Omental fat pad (tissue), 4 donors: ENCODE results near the gene DEDD. TPM values are rescaled to one million over a fixed set of nuclear protein-coding genes. Genes with fewer than 3 reads are reported as not detected.

Experiments
- ATAC-seq: fragments of 150-250 bp; one replicate; pipeline ENCODE4 v1.9.1; 2016; ENCODE audit warnings: mild to moderate bottlenecking, moderate library complexity; ENCODE audit not compliant: low FRiP score
- DNase-seq: peaks from one replicate; pipeline ENCODE4 v3.0.0-alpha.2; 2019; ENCODE audit warnings: low spot score
- total RNA-seq, 4 donors: library from RNA; depleted of rRNA; stranded (reverse); fragments of >200 nt; gene quantifications; one replicate each; pipeline ENCODE4 v1.1.0, GENCODE V29; 2016
- TF ChIP-seq, protein P1 (sequence below), 3 donors: fragments of 450-650 bp; IDR thresholded peaks; one replicate each; pipeline ENCODE4 v1.5.1; 2016 to 2017; ENCODE audit warnings: antibody characterized with exemption in 3 of 3, mild to moderate bottlenecking in 3 of 3, moderate library complexity in 2 of 3

DEDD gene
- total RNA-seq, 4 donors from 2014 or later, result 32.0 to 54.8 (median 43.1) TPM

DNA sequence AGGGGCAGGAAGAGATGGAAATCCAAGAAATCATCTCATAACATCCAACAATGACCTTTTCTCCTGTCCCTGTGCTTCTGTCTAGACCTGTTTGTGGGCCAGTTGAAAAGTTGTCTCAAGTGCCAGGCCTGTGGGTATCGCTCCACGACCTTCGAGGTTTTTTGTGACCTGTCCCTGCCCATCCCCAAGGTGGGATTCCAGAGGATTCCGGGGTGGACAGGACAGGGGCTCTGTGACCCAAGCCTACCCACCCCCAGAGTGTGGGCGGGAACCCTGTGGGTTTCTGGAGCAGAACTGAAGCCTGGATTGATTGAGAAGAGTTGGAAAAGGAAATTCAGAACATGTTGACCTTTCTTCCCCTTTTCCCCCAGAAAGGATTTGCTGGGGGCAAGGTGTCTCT lies 31.3 kb upstream of the DEDD start:
- TF ChIP-seq, protein P1, sequence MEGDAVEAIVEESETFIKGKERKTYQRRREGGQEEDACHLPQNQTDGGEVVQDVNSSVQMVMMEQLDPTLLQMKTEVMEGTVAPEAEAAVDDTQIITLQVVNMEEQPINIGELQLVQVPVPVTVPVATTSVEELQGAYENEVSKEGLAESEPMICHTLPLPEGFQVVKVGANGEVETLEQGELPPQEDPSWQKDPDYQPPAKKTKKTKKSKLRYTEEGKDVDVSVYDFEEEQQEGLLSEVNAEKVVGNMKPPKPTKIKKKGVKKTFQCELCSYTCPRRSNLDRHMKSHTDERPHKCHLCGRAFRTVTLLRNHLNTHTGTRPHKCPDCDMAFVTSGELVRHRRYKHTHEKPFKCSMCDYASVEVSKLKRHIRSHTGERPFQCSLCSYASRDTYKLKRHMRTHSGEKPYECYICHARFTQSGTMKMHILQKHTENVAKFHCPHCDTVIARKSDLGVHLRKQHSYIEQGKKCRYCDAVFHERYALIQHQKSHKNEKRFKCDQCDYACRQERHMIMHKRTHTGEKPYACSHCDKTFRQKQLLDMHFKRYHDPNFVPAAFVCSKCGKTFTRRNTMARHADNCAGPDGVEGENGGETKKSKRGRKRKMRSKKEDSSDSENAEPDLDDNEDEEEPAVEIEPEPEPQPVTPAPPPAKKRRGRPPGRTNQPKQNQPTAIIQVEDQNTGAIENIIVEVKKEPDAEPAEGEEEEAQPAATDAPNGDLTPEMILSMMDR (IDR thresholded peaks at IDR 0.05), result no peak
- no peak for ATAC-seq
- no peak for DNase-seq

DNA sequence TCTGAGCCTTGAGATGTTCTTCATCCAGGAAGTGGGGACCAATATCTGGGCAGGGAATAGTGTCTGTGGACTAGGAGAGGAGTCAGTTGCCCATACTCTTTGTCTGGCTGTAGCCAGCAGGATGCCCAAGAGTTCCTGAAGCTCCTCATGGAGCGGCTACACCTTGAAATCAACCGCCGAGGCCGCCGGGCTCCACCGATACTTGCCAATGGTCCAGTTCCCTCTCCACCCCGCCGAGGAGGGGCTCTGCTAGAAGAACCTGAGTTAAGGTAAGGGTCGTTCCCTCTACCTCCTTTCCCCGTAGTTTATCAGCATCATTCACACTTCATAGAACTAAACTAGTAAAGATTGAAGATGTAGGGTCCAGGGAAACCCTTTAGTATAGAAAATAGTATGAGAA lies 30.3 kb upstream of the DEDD start:
- ATAC-seq, result no peak
- no peak for DNase-seq
- TF ChIP-seq, protein P1 (IDR thresholded peaks at IDR 0.05), result no peak

DNA sequence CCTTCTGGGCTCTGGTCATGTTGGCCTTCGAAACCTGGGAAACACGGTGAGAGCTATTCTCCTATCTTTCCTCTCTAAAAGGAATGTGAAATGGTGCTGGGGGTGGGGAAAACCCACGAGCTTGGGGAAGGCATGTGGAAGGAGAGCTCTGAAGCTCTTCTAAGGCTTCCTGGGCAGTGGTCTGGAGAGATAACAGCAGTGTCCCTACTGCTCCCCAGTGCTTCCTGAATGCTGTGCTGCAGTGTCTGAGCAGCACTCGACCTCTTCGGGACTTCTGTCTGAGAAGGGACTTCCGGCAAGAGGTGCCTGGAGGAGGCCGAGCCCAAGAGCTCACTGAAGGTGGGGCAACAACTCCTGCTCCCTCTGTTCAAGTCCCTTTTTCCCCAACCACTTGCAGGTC lies 29.6 kb upstream of the DEDD start:
- DNase-seq, result no peak
- no peak for ATAC-seq
- TF ChIP-seq, protein P1 (IDR thresholded peaks at IDR 0.05), result no peak

DNA sequence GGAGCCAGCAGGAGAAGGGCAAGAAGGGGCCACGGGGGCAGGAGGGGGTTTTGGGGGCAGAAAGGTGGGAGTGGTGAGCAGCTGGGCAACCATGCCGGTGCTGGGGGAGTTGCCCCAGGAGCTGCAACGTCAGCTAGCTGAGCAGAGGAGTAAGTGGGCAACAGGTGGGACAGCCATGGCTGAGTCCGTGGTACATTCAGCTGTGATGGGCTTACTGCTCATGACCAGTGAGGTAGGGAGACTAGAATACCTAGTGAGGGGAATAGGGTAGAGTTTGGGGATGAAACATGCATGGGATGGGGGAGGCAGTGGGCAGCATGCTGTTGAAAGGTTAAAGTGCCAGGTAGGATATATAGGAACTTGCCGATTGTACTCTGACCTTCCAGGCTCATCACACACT lies 29.2 kb upstream of the DEDD start:
- no peak for ATAC-seq
- TF ChIP-seq, protein P1 (IDR thresholded peaks at IDR 0.05), result no peak
- DNase-seq, result no peak

DNA sequence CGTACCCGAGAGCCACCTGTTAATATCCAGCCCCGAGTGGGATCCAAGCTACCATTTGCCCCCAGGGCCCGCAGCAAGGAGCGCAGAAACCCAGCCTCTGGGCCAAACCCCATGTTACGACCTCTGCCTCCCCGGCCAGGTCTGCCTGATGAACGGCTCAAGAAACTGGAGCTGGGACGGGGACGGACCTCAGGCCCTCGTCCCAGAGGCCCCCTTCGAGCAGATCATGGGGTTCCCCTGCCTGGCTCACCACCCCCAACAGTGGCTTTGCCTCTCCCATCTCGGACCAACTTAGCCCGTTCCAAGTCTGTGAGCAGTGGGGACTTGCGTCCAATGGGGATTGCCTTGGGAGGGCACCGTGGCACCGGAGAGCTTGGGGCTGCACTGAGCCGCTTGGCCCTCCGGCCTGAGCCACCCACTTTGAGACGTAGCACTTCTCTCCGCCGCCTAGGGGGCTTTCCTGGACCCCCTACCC lies 28.2 kb upstream of the DEDD start:
- no peak for DNase-seq
- TF ChIP-seq, protein P1 (IDR thresholded peaks at IDR 0.05), result no peak
- ATAC-seq, result no peak

DNA sequence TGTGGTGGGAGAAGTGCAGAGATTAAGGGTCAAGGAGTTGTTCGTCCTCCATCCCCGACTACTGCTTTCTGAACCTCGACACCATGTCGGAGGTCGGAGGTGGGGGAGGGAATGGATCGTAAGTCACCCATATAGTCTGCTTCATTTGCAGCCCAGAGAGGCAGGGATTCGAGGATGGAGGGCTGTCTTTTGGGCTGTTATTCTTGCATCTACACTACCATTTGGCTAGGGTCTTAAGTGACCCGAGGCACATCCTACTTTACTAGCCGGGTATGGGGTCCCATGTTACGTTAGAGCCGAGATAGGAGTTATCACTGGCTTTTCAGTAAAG lies 27.4 kb upstream of the DEDD start:
- no peak for DNase-seq

More for the DNA sequence above, 27.4 kb upstream of the DEDD start:
- no peak for ATAC-seq
- TF ChIP-seq, protein P1 (IDR thresholded peaks at IDR 0.05), result no peak
